HepG2 (cell line): Measurements from ENCODE around the gene LINGO1. TPM values are rescaled to one million over a fixed set of nuclear protein-coding genes. Genes with fewer than 3 reads are reported as not detected.
A peak's percentile ranks its signal among the peaks of the same experiment; 100 is the strongest.

ENCODE experiments used
- CBX2 ChIP-seq, 2 experiments: fragments of 200-600 bp in 1 of 2; sonication (generic); formaldehyde crosslinking in 1 of 2; IDR thresholded peaks; 2 replicates each; pipeline versions ENCODE4 v1.7.0 to v1.8.1; 2018 to 2022; ENCODE audit warnings: low read depth in 2 of 2, low read length in 1 of 2, mild to moderate bottlenecking in 1 of 2, missing genetic modification reagents in 1 of 2
- FOXP1 ChIP-seq, 2 experiments: fragments of 450-650 bp in 1 of 2; IDR thresholded peaks; 2 replicates each; pipeline ENCODE4 v1.6.1; 2017 to 2018; ENCODE audit warnings: antibody characterized with exemption in 1 of 2
- HNRNPL ChIP-seq: fragments of 200-400 bp; formaldehyde crosslinking; IDR thresholded peaks from 2 replicates; pipeline ENCODE4 v1.6.1; 2017; ENCODE audit warnings: mild to moderate bottlenecking, low read depth, low read length
- MATR3 ChIP-seq: sonication (generic); formaldehyde crosslinking; IDR thresholded peaks from 2 replicates; pipeline ENCODE4 v1.4.0; 2020; ENCODE audit warnings: missing genetic modification reagents
- MEF2D ChIP-seq: sonication (generic); formaldehyde crosslinking; IDR thresholded peaks from 2 replicates; pipeline ENCODE4 v1.5.1; 2020; ENCODE audit warnings: mild to moderate bottlenecking, missing genetic modification reagents
- MLLT10 ChIP-seq: sonication (generic); formaldehyde crosslinking; IDR thresholded peaks from 2 replicates; pipeline ENCODE4 v1.4.0; 2020; ENCODE audit warnings: missing genetic modification reagents
- MTA1 ChIP-seq: sonication (generic); formaldehyde crosslinking; IDR thresholded peaks from 2 replicates; pipeline ENCODE4 v1.4.0; 2020; ENCODE audit warnings: missing genetic modification reagents, mild to moderate bottlenecking, borderline replicate concordance
- PHF8 ChIP-seq: sonication (generic); formaldehyde crosslinking; IDR thresholded peaks from 2 replicates; pipeline ENCODE4 v1.5.0; 2020; ENCODE audit warnings: missing genetic modification reagents
- PITX1 ChIP-seq: sonication (generic); formaldehyde crosslinking; IDR thresholded peaks from 2 replicates; pipeline ENCODE4 v1.5.1; 2020; ENCODE audit warnings: mild to moderate bottlenecking, missing genetic modification reagents
- THYN1 ChIP-seq: sonication (generic); formaldehyde crosslinking; IDR thresholded peaks from 2 replicates; pipeline ENCODE4 v1.8.1; 2023; ENCODE audit warnings: low read depth, mild to moderate bottlenecking, moderate library complexity, missing genetic modification reagents, borderline replicate concordance
- ZFP36L1 ChIP-seq: sonication (generic); formaldehyde crosslinking; IDR thresholded peaks from 2 replicates; pipeline ENCODE4 v1.8.0; 2022; ENCODE audit warnings: mild to moderate bottlenecking, missing genetic modification reagents, moderate library complexity
- ZMYM4 ChIP-seq: sonication (generic); formaldehyde crosslinking; IDR thresholded peaks from 2 replicates; pipeline ENCODE4 v1.8.1; 2023; ENCODE audit warnings: mild to moderate bottlenecking, missing genetic modification reagents
- ZNF205 ChIP-seq: IDR thresholded peaks from 2 replicates; pipeline ENCODE4 v1.6.1; 2018; ENCODE audit warnings: missing biosample characterization, missing genetic modification reagents
- ZNF543 ChIP-seq: sonication (generic); formaldehyde crosslinking; IDR thresholded peaks from 2 replicates; pipeline ENCODE4 v1.4.0; 2020; ENCODE audit warnings: mild to moderate bottlenecking, missing genetic modification reagents
- ZNF746 ChIP-seq: sonication (generic); formaldehyde crosslinking; IDR thresholded peaks from 2 replicates; pipeline ENCODE4 v1.8.0; 2022; ENCODE audit warnings: mild to moderate bottlenecking, missing genetic modification reagents
- polyA plus RNA-seq, 8 experiments: library from polyadenylated mRNA; depleted of rRNA in 3 of 8; stranded (reverse) in 7 of 8; unstranded in 1 of 8; fragments of >200 nt; fragmentation: Illumina TruSeq in 4 of 8; extraction: Trizol in 4 of 8; gene quantifications; 2 replicates each; pipeline versions ENCODE4 v1.2.1 to v1.2.3, GENCODE V29; 2011 to 2016; ENCODE audit warnings: low read depth in 4 of 8, missing spikeins in 1 of 8, mixed read lengths in 1 of 8; ENCODE audit not compliant: insufficient read depth in 1 of 8
- total RNA-seq, 5 experiments: library from RNA; depleted of rRNA; stranded (reverse); fragments of >200 nt; fragmentation: Illumina TruSeq; extraction: Trizol; gene quantifications; 2 replicates each; pipeline ENCODE4 v1.2.3, GENCODE V29; 2016; ENCODE audit warnings: low read depth in 1 of 5
- TF ChIP-seq, protein P1 (sequence below): sonication (generic); formaldehyde crosslinking; IDR thresholded peaks from 2 replicates; pipeline ENCODE4 v1.8.1; 2023; ENCODE audit warnings: mild to moderate bottlenecking, missing genetic modification reagents
- TF ChIP-seq, protein P2 (sequence below): sonication (generic); formaldehyde crosslinking; IDR thresholded peaks from 2 replicates; pipeline ENCODE4 v1.5.1; 2020; ENCODE audit warnings: mild to moderate bottlenecking, missing genetic modification reagents
- TF ChIP-seq, protein P3 (sequence below): sonication (generic); formaldehyde crosslinking; IDR thresholded peaks from 2 replicates; pipeline ENCODE4 v1.4.0; 2020; ENCODE audit warnings: mild to moderate bottlenecking, missing genetic modification reagents
- TF ChIP-seq, protein P4 (sequence below): sonication (generic); formaldehyde crosslinking; IDR thresholded peaks from 2 replicates; pipeline ENCODE4 v1.4.0; 2020; ENCODE audit warnings: missing genetic modification reagents

The LINGO1 gene
- total and polyA plus RNA-seq, 2 of the 13 experiments (the other 11 are each of a cell fraction or from before 2014, with no cell fraction given), result 0.07 TPM; not detected in 1

DNA sequence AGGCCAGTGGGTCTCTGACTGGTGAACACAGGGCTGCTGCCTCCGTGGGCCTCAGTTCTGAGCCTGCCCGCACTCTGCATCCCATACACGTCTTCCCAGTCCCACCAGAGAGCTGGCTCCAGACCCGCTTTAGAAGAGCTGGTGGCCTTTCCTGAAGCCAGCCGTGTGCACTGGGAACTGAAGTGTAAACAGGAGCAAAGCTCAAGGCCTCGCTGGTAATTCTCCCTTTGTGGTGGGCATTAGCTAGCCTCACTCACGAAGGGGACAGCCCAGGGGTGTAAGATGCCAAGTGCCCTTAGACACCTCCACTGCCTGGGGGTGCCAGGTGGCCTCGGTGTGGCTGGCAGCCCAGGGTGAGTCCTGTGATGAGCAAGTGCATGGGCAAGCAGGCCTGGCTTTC, 12.9 kb upstream of the LINGO1 start (continued):
- TF ChIP-seq PITX1 (CRISPR knock-in tag), result peak; percentile 86
- TF ChIP-seq ZNF543, result no peak
- TF ChIP-seq MEF2D (CRISPR knock-in tag), result peak; percentile 72; the same call in 1 of the 2 replicates
- TF ChIP-seq MATR3 (CRISPR knock-in tag), result no peak
- peak; percentile 33; the same call in 1 of the 2 replicates for TF ChIP-seq ZMYM4 (CRISPR knock-in tag)
- TF ChIP-seq CBX2 (IDR thresholded peaks at IDR 0.05; ENCODE audit: low read depth, low read length), result no peak
- TF ChIP-seq CBX2 (CRISPR knock-in tag; IDR thresholded peaks at IDR 0.05; ENCODE audit: low read depth), result no peak
- TF ChIP-seq ZNF746 (CRISPR knock-in tag), result 0 out of 2 replicates have a peak, but pooled peaks have one; percentile 24
- TF ChIP-seq, protein P1, sequence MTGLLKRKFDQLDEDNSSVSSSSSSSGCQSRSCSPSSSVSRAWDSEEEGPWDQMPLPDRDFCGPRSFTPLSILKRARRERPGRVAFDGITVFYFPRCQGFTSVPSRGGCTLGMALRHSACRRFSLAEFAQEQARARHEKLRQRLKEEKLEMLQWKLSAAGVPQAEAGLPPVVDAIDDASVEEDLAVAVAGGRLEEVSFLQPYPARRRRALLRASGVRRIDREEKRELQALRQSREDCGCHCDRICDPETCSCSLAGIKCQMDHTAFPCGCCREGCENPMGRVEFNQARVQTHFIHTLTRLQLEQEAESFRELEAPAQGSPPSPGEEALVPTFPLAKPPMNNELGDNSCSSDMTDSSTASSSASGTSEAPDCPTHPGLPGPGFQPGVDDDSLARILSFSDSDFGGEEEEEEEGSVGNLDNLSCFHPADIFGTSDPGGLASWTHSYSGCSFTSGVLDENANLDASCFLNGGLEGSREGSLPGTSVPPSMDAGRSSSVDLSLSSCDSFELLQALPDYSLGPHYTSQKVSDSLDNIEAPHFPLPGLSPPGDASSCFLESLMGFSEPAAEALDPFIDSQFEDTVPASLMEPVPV (CRISPR knock-in tag), result no peak
- no peak for TF ChIP-seq FOXP1 (IDR thresholded peaks at IDR 0.05)
- TF ChIP-seq FOXP1 (CRISPR knock-in tag; IDR thresholded peaks at IDR 0.05), result 0 out of 2 replicates have a peak, but pooled peaks have one; percentile 30
- no peak for TF ChIP-seq MLLT10 (CRISPR knock-in tag)
- TF ChIP-seq, protein P2, sequence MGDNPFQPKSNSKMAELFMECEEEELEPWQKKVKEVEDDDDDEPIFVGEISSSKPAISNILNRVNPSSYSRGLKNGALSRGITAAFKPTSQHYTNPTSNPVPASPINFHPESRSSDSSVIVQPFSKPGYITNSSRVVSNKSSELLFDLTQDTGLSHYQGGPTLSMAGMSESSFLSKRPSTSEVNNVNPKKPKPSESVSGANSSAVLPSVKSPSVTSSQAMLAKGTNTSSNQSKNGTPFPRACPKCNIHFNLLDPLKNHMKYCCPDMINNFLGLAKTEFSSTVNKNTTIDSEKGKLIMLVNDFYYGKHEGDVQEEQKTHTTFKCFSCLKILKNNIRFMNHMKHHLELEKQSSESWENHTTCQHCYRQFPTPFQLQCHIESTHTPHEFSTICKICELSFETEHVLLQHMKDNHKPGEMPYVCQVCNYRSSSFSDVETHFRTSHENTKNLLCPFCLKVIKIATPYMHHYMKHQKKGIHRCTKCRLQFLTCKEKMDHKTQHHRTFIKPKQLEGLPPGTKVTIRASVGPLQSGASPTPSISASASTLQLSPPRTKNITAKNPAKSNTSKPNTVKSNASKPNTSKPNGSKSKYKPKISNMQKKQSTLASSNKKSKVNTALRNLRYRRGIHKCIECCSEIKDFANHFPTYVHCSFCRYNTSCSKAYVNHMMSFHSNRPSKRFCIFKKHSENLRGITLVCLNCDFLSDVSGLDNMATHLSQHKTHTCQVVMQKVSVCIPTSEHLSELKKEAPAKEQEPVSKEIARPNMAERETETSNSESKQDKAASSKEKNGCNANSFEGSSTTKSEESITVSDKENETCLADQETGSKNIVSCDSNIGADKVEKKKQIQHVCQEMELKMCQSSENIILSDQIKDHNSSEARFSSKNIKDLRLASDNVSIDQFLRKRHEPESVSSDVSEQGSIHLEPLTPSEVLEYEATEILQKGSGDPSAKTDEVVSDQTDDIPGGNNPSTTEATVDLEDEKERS (CRISPR knock-in tag), result 0 out of 2 replicates have a peak, but pooled peaks have one; percentile 47
- TF ChIP-seq ZNF205 (CRISPR knock-in tag), result no peak
- TF ChIP-seq THYN1 (CRISPR knock-in tag), result no peak
- TF ChIP-seq PHF8 (CRISPR knock-in tag), result 0 out of 2 replicates have a peak, but pooled peaks have one; percentile 27
- peak; percentile 94; the same call in 1 of the 2 replicates for TF ChIP-seq MTA1 (CRISPR knock-in tag)
- TF ChIP-seq, protein P3, sequence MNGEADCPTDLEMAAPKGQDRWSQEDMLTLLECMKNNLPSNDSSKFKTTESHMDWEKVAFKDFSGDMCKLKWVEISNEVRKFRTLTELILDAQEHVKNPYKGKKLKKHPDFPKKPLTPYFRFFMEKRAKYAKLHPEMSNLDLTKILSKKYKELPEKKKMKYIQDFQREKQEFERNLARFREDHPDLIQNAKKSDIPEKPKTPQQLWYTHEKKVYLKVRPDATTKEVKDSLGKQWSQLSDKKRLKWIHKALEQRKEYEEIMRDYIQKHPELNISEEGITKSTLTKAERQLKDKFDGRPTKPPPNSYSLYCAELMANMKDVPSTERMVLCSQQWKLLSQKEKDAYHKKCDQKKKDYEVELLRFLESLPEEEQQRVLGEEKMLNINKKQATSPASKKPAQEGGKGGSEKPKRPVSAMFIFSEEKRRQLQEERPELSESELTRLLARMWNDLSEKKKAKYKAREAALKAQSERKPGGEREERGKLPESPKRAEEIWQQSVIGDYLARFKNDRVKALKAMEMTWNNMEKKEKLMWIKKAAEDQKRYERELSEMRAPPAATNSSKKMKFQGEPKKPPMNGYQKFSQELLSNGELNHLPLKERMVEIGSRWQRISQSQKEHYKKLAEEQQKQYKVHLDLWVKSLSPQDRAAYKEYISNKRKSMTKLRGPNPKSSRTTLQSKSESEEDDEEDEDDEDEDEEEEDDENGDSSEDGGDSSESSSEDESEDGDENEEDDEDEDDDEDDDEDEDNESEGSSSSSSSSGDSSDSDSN, result 0 out of 2 replicates have a peak, but pooled peaks have one; percentile 18
- peak; percentile 37; the same call in 1 of the 2 replicates for TF ChIP-seq ZFP36L1 (CRISPR knock-in tag)
- peak; percentile 84 for TF ChIP-seq HNRNPL
- TF ChIP-seq, protein P4, sequence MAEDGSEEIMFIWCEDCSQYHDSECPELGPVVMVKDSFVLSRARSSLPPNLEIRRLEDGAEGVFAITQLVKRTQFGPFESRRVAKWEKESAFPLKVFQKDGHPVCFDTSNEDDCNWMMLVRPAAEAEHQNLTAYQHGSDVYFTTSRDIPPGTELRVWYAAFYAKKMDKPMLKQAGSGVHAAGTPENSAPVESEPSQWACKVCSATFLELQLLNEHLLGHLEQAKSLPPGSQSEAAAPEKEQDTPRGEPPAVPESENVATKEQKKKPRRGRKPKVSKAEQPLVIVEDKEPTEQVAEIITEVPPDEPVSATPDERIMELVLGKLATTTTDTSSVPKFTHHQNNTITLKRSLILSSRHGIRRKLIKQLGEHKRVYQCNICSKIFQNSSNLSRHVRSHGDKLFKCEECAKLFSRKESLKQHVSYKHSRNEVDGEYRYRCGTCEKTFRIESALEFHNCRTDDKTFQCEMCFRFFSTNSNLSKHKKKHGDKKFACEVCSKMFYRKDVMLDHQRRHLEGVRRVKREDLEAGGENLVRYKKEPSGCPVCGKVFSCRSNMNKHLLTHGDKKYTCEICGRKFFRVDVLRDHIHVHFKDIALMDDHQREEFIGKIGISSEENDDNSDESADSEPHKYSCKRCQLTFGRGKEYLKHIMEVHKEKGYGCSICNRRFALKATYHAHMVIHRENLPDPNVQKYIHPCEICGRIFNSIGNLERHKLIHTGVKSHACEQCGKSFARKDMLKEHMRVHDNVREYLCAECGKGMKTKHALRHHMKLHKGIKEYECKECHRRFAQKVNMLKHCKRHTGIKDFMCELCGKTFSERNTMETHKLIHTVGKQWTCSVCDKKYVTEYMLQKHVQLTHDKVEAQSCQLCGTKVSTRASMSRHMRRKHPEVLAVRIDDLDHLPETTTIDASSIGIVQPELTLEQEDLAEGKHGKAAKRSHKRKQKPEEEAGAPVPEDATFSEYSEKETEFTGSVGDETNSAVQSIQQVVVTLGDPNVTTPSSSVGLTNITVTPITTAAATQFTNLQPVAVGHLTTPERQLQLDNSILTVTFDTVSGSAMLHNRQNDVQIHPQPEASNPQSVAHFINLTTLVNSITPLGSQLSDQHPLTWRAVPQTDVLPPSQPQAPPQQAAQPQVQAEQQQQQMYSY, result no peak
